HG02884 (cell line): ENCODE results near the gene GPR162.

Experiments
- ATAC-seq: cut with Tn5 transposase; IDR thresholded peaks from one replicate; pipeline ENCODE4 v1.9.1; 2021; ENCODE audit warnings: mild to moderate bottlenecking, moderate library complexity; ENCODE audit not compliant: unreplicated experiment

The GPR162 gene

GRCh38 chr12:6787309-6787708 lies 34.3 kb upstream of the GPR162 start:
- no peak for ATAC-seq

- no peak for ATAC-seq
These were observed 32.4 kb upstream of the GPR162 start, which contains the start of gene CD4 for GRCh38 chr12:6788972-6789924. Gene CD4 (plus strand): TSS chr12:6789528. CDS start chr12:6800139, 10,611 bp downstream.

DNA sequence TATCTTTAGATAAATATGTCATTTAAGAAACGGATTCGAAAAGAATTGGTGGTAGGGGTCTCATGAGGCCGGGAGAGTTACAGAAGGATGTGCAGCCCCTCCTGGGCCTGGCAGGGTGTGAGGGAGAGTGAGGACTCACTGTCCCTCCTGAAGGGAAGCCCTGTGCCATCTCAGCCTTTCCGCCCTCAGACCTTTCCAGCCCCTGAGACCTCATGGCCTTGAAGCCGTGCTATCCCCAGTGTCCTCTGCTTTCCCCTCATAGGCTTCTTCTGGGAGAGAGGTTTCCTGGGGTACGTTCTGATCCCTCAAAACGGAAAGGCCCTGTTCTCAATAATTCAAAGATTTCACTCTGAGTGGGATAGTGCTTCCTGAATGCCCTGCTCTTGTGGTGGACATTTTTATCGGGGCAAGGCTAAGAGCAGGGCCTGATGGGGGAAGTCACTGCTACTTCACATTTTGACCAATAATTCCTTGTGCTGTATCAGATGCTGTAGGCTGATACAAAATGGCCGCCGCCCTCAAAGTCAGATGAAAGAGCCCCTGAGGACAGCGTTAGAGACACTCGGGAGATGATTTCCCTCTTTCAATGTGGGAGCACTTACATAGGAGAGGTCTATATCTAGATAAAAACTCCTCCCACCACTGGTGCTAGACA lies 31.0 kb upstream of the GPR162 start:
- no peak for ATAC-seq

GRCh38 chr12:6791931-6792520 lies 29.6 kb upstream of the GPR162 start:
- no peak for ATAC-seq

GRCh38 chr12:6792522-6793201 lies 29.0 kb upstream of the GPR162 start:
- peak; percentile 45 for ATAC-seq

GRCh38 chr12:6795088-6795487 lies 26.5 kb upstream of the GPR162 start:
- ATAC-seq: no peak

DNA sequence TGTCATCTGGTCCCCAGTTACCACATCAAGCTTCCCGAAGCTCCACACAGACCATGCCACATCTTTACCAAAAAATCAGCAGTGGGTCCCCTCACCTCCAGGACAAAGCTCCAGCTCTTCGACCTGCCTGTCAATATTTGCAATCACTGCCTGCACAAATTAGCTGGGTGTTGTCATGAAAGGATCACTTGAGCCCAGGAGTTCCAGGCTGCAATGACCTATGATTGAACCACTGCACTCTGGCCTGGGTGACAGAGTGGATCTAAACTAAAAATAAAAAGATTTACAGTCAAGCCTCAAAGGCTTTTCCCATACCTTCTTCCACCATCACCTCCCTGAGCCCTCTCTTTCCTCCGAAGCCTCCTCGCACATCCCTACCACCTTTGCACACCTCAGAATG lies 25.0 kb upstream of the GPR162 start:
- no peak for ATAC-seq

DNA sequence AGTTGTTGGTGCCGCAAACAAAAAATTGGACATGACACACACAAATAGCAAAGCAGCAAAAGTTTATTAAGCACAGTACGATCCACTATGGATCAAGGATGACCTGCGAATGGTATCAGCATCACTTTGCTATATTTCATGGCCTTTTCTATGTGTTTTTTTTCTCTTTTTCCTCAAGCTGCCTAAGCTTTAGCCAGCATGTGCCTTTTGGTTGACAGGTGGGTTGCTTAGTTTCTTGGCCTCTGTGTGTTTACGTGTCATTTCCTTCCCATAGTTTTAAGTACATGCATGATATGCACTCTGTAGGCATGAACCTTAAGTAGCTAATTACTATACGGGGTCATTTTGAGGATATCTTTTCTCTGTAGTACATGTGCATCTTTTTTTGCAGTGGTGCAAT lies 22.5 kb upstream of the GPR162 start:
- ATAC-seq: no peak

DNA sequence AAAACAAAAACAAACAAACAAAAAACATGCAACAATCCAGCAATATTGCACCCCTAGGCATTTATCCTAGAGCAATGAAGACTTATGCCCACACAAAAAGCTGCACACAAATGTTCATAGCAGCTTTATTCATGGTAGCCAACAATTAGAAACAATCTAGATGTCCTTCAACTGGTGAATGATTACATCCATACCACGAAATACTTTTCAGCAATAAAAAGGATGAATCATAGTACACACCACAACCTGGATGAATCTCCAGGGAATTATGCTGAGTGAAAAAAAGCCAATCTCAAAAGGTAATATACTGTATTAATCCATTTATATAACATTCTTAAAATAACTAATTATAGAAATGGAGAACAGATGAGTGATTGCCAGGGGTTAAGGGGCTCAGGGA lies 14.5 kb upstream of the GPR162 start:
- no peak for ATAC-seq

GRCh38 chr12:6809056-6809455 lies 12.6 kb upstream of the GPR162 start:
- ATAC-seq: no peak

DNA sequence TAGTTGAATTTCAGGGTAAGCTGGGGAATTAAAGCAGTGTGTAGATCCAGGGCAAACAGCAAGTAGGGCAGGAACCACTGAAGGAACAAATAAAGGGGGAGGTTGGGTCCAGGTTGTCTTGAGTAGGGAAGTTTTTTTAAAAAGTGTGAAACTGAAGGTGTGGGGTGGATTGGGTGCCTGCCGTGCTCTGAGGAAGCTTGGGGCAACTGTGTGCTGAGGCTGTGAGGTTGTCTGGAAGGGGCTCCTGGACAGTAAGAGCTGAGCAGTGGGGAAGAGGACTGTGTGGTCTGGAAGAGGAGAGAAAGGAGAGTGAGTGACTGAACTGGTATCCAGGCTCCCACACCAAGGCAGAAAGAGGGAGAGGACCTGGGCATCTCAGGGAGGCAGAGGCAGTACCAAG lies 10.9 kb upstream of the GPR162 start:
- no peak for ATAC-seq

GRCh38 chr12:6813363-6813762 lies 8.3 kb upstream of the GPR162 start:
- ATAC-seq: no peak

DNA sequence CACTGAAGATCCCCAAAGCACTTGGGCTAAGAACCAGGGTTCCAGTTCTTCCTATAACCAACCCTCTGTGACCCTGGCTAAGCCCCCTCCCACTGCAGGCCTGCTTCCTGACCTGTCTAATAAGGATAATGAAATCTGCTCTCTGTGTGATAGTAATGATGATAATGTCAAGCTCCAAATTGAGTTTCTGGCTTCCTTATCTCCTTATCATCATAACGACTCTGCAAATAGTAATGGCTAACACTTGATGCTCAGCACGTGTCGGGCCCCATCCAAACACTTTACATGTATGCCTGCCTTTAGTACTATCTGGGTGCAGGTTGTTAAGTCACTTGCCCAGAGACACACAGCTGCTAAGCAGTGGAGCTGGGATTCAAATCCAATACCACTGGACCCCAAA lies 5.0 kb upstream of the GPR162 start:
- no peak for ATAC-seq

- no peak for ATAC-seq
These were observed 4.5 kb upstream of the GPR162 start for GRCh38 chr12:6817098-6817497.

DNA sequence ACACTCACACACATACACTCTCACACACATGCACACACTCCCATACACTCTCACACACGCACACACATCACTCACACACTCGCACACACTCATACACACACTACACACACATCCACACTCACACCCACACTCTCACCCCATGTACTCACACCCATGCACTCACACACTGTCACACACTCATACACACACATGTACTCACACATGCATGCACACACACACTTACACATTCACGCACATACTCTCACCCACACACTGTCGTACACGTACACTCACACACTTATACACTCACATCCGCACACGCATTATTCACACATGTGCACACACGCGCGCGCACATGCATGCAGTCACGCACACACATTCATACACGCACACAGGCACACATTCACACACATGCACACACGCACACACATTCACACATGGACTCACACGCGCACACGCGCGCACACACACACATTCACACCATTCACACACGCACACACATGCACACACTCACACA lies 3.9 kb upstream of the GPR162 start:
- ATAC-seq: no peak

DNA sequence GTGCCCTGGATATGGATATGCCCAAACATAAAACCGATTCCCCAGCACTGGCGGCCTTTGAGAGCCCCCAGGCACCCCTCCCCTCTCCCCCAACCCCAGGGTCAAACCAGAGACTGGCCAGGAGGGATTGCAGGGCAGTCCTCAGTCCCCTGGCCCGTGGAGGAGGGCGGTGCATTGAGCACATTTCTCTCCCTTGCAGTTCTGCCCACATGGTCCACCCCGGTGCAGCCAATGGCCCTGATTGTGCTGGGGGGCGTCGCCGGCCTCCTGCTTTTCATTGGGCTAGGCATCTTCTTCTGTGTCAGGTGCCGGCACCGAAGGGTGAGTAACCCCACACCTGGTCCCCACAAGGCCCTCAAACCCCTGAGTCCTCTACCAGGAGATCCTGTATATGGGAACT lies 3.4 kb upstream of the GPR162 start:
- no peak for ATAC-seq

DNA sequence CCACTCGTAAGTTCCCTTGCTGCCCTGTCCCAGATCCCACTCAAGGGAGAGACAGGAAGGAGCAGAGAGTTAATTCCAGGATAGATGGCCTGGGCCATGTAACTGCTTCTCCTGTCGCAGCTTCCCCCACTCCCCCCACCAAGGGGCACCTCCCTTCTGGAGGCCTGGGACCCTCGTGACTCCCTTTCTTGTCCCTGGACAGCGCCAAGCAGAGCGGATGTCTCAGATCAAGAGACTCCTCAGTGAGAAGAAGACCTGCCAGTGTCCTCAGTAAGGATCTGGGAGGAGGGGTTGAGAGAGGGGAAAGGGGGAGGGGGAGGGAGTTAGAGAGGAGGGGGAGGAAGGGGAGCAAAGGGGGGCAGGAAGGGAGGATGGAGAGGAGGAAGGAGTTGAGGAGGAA lies 3.0 kb upstream of the GPR162 start:
- no peak for ATAC-seq

GRCh38 chr12:6819106-6820030 lies 2.3 kb upstream of the GPR162 start:
- ATAC-seq: no peak

DNA sequence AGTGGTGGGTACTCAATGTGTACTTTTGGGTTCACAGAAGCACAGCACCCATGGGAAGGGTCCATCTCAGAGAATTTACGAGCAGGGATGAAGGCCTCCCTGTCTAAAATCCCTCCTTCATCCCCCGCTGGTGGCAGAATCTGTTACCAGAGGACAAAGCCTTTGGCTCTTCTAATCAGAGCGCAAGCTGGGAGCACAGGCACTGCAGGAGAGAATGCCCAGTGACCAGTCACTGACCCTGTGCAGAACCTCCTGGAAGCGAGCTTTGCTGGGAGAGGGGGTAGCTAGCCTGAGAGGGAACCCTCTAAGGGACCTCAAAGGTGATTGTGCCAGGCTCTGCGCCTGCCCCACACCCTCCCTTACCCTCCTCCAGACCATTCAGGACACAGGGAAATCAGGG lies 1.5 kb upstream of the GPR162 start:
- ATAC-seq: no peak
